ENCODE data around the gene SPTY2D1. TPM values are rescaled to one million over a fixed set of nuclear protein-coding genes. Genes with fewer than 3 reads are reported as not detected.
A peak's percentile ranks its signal among the peaks of the same experiment; 100 is the strongest.
"Not testable (repeated sequence)": the region's sequence is repeated elsewhere in the genome, so short reads cannot be mapped to it uniquely, and the experiment has no call there.

Gene SPTY2D1
- total and polyA plus RNA-seq, 2 donors: 6.5 to 10.2 TPM

- H3K27ac ChIP-seq (ENCODE audit: low read depth in 1 of 2, low read length in 1 of 2): no peak overlapping the region
- no peak overlapping the region for H3K4me3 ChIP-seq (ENCODE audit: low read length in 2 of 2)
- 31% methylated on average over 2 of the region's 2 CpGs for WGBS
- no peaks in the 10 kb centered on the region for H3K36me3 ChIP-seq (ENCODE audit: control insufficient read depth in 2 of 2, insufficient read depth in 2 of 2, low read length in 1 of 2)
- H3K9me3 ChIP-seq (ENCODE audit: control insufficient read depth in 2 of 2, insufficient read depth in 1 of 2, low read length in 1 of 2): no peaks in the 10 kb centered on the region
- no peak for DNase-seq (ENCODE audit: low read depth in 6 of 9, low spot score in 9 of 9)
- no peaks in the 10 kb centered on the region for H3K27me3 ChIP-seq (ENCODE audit: control insufficient read depth in 2 of 2, insufficient read depth in 1 of 2, low read length in 1 of 2)
- no peaks in the 10 kb centered on the region for H3K4me1 ChIP-seq (ENCODE audit: control insufficient read depth in 2 of 2, insufficient read depth in 2 of 2, low read length in 2 of 2)
These were observed 35.1 kb upstream of the SPTY2D1 start for GRCh38 chr11:18669219-18669596.

DNA sequence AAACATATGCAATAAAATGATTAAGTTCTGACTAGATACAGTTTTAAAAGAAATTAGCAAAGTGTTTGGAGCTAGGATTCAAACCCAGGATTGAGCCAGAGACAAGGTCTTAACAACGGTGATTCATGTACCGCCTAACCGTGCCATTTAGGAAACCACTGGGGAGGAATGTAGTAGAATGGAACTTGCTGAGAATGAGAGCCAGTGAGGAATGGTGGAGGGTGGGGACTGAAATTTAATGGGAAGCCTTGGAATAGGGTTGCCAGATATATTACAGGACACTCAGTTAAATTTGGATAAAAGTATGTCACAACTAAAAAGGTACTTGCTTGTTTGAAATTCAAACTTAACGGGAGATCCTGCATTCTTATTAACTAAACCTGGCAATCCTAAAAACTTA is 34.0 kb upstream of the SPTY2D1 start:
- H3K4me3 ChIP-seq (ENCODE audit: low read length in 2 of 2): no peak overlapping the region
- H3K4me1 ChIP-seq (ENCODE audit: control insufficient read depth in 2 of 2, insufficient read depth in 2 of 2, low read length in 2 of 2): no peaks in the 10 kb centered on the region
- no peaks in the 10 kb centered on the region for H3K9me3 ChIP-seq (ENCODE audit: control insufficient read depth in 2 of 2, insufficient read depth in 1 of 2, low read length in 1 of 2)
- H3K36me3 ChIP-seq (ENCODE audit: control insufficient read depth in 2 of 2, insufficient read depth in 2 of 2, low read length in 1 of 2): no peaks in the 10 kb centered on the region
- WGBS: 96% methylated on average over 4 of the region's 4 CpGs
- DNase-seq (ENCODE audit: low read depth in 6 of 9, low spot score in 9 of 9): no peak
- no peak overlapping the region for H3K27ac ChIP-seq (ENCODE audit: low read depth in 1 of 2, low read length in 1 of 2)
- no peaks in the 10 kb centered on the region for H3K27me3 ChIP-seq (ENCODE audit: control insufficient read depth in 2 of 2, insufficient read depth in 1 of 2, low read length in 1 of 2)

GRCh38 chr11:18665353-18665872 is 31.3 kb upstream of the SPTY2D1 start:
- not testable (repeated sequence) for H3K36me3 ChIP-seq (ENCODE audit: control insufficient read depth in 2 of 2, insufficient read depth in 2 of 2, low read length in 1 of 2); H3K27ac ChIP-seq (ENCODE audit: low read depth in 1 of 2, low read length in 1 of 2); H3K9me3 ChIP-seq (ENCODE audit: control insufficient read depth in 2 of 2, insufficient read depth in 1 of 2, low read length in 1 of 2); DNase-seq (ENCODE audit: low read depth in 6 of 9, low spot score in 9 of 9); H3K4me3 ChIP-seq (ENCODE audit: low read length in 2 of 2); H3K27me3 ChIP-seq (ENCODE audit: control insufficient read depth in 2 of 2, insufficient read depth in 1 of 2, low read length in 1 of 2); H3K4me1 ChIP-seq (ENCODE audit: control insufficient read depth in 2 of 2, insufficient read depth in 2 of 2, low read length in 2 of 2)
- WGBS: 92% methylated on average over 10 of the region's 10 CpGs

DNA sequence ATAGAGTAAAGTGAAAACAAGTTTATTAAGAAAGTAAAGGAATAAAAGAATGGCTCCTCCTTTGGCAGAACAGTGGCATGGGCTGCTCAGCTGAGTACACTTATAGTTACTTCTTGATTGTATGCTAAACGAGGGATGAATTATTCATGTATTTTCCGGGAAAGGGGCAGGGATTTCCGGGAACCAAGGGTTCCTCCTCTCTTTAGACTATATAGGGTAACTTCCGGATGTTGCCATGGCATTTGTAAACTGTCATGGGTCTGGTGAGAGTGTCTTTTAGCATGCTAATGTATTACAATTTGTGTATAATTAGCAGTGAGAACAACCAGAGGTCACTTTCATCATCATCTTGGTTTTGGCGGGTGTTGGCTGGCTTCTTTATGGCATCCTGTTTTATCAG is 23.5 kb upstream of the SPTY2D1 start:
- Histone ChIP-seq H3K4me1 (ENCODE audit: control insufficient read depth in 2 of 2, insufficient read depth in 2 of 2, low read length in 2 of 2) (no peaks in the 10 kb centered on the region), H3K36me3 (ENCODE audit: control insufficient read depth in 2 of 2, insufficient read depth in 2 of 2, low read length in 1 of 2) (no peaks in the 10 kb centered on the region), H3K27me3 (ENCODE audit: control insufficient read depth in 2 of 2, insufficient read depth in 1 of 2, low read length in 1 of 2) (no peaks in the 10 kb centered on the region), H3K27ac (ENCODE audit: low read depth in 1 of 2, low read length in 1 of 2) (no peak overlapping the region), H3K4me3 (ENCODE audit: low read length in 2 of 2) (no peak overlapping the region), H3K9me3 (ENCODE audit: control insufficient read depth in 2 of 2, insufficient read depth in 1 of 2, low read length in 1 of 2) (peaks cover 0 to 6% of the 10 kb centered on the region in 2 donors)
- 95% methylated on average over 5 of the region's 5 CpGs for WGBS
- no peak for DNase-seq (ENCODE audit: low read depth in 6 of 9, low spot score in 9 of 9)

DNA sequence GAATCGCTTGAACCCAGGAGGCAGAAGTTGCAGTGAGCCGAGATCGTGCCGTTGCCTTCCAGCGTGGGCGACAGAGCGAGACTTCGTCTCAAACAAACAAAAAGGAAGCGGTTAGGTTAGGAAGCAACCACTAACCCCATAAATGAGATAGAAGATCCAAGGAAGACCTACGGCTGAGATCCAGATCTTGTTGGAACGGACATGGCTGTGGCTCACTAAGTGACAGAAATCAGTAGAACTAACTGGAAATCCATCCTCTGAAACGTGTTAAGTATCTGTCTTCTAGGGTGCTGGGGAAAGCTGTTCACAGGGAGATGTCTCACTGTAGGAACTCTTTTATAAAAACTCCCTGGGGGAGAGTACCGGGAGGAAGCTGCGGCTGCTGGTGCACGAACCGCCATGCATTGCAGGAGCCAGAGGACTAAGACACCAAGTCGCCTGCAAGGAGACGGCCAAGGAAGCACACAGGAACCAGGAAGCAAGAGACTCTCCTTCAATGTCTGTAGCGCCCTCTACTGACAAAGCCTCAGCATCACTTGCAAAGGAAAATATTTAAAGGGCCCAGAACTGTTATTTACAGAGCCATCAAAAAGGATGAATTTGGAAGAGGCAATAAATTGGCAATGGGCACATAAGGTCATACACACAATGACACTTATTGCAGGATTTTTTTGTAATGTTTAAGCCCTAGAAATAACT is 16.9 kb upstream of the SPTY2D1 start:
- DNase-seq (ENCODE audit: low read depth in 6 of 9, low spot score in 9 of 9): peak in 6 of 9 donors; percentile 19 to 72 (median 41)
- 89% methylated on average over 19 of the region's 19 CpGs for whole genome bisulfite sequencing
- Histone ChIP-seq H3K27ac (ENCODE audit: low read depth in 1 of 2, low read length in 1 of 2) (no peak overlapping the region), H3K4me3 (ENCODE audit: low read length in 2 of 2) (no peak overlapping the region), H3K27me3 (ENCODE audit: control insufficient read depth in 2 of 2, insufficient read depth in 1 of 2, low read length in 1 of 2) (no peaks in the 10 kb centered on the region), H3K36me3 (ENCODE audit: control insufficient read depth in 2 of 2, insufficient read depth in 2 of 2, low read length in 1 of 2) (no peaks in the 10 kb centered on the region), H3K9me3 (ENCODE audit: control insufficient read depth in 2 of 2, insufficient read depth in 1 of 2, low read length in 1 of 2) (peaks cover 0 to 4% of the 10 kb centered on the region in 2 donors), H3K4me1 (ENCODE audit: control insufficient read depth in 2 of 2, insufficient read depth in 2 of 2, low read length in 2 of 2) (no peaks in the 10 kb centered on the region)

- Histone ChIP-seq H3K27ac (ENCODE audit: low read depth in 1 of 2, low read length in 1 of 2) (no peak overlapping the region), H3K4me3 (ENCODE audit: low read length in 2 of 2) (no peak overlapping the region), H3K27me3 (ENCODE audit: control insufficient read depth in 2 of 2, insufficient read depth in 1 of 2, low read length in 1 of 2) (no peaks in the 10 kb centered on the region), H3K9me3 (ENCODE audit: control insufficient read depth in 2 of 2, insufficient read depth in 1 of 2, low read length in 1 of 2) (peaks cover 0 to 4% of the 10 kb centered on the region in 2 donors), H3K36me3 (ENCODE audit: control insufficient read depth in 2 of 2, insufficient read depth in 2 of 2, low read length in 1 of 2) (no peaks in the 10 kb centered on the region), H3K4me1 (ENCODE audit: control insufficient read depth in 2 of 2, insufficient read depth in 2 of 2, low read length in 2 of 2) (no peaks in the 10 kb centered on the region)
- DNase-seq (ENCODE audit: low read depth in 6 of 9, low spot score in 9 of 9): no peak
- 96% methylated on average over 4 of the region's 4 CpGs for WGBS
These were observed 16.2 kb upstream of the SPTY2D1 start for GRCh38 chr11:18650353-18650752.

GRCh38 chr11:18643034-18643433 is 8.9 kb upstream of the SPTY2D1 start:
- not testable (repeated sequence) for H3K27ac ChIP-seq (ENCODE audit: low read depth in 1 of 2, low read length in 1 of 2); DNase-seq (ENCODE audit: low read depth in 6 of 9, low spot score in 9 of 9); H3K27me3 ChIP-seq (ENCODE audit: control insufficient read depth in 2 of 2, insufficient read depth in 1 of 2, low read length in 1 of 2); H3K4me1 ChIP-seq (ENCODE audit: control insufficient read depth in 2 of 2, insufficient read depth in 2 of 2, low read length in 2 of 2); H3K36me3 ChIP-seq (ENCODE audit: control insufficient read depth in 2 of 2, insufficient read depth in 2 of 2, low read length in 1 of 2); H3K4me3 ChIP-seq (ENCODE audit: low read length in 2 of 2); H3K9me3 ChIP-seq (ENCODE audit: control insufficient read depth in 2 of 2, insufficient read depth in 1 of 2, low read length in 1 of 2)
- 89% methylated on average over 4 of the region's 4 CpGs for WGBS

- Histone ChIP-seq H3K4me1 (ENCODE audit: control insufficient read depth in 2 of 2, insufficient read depth in 2 of 2, low read length in 2 of 2) (no peaks in the 10 kb centered on the region), H3K9me3 (ENCODE audit: control insufficient read depth in 2 of 2, insufficient read depth in 1 of 2, low read length in 1 of 2) (no peaks in the 10 kb centered on the region), H3K27ac (ENCODE audit: low read depth in 1 of 2, low read length in 1 of 2) (no peak overlapping the region), H3K36me3 (ENCODE audit: control insufficient read depth in 2 of 2, insufficient read depth in 2 of 2, low read length in 1 of 2) (no peaks in the 10 kb centered on the region), H3K27me3 (ENCODE audit: control insufficient read depth in 2 of 2, insufficient read depth in 1 of 2, low read length in 1 of 2) (peaks cover 0 to 5% of the 10 kb centered on the region in 2 donors), H3K4me3 (ENCODE audit: low read length in 2 of 2) (no peak overlapping the region)
- 94% methylated on average over 1 of the region's 1 CpG for WGBS
- DNase-seq (ENCODE audit: low read depth in 6 of 9, low spot score in 9 of 9): no peak
These were observed 7.5 kb upstream of the SPTY2D1 start for GRCh38 chr11:18641677-18642076.

GRCh38 chr11:18633256-18634139 is 644 bp downstream of the SPTY2D1 start:
- H3K4me1 ChIP-seq (ENCODE audit: control insufficient read depth in 2 of 2, insufficient read depth in 2 of 2, low read length in 2 of 2): peaks cover 5 to 10% of the 10 kb centered on the region in 2 donors

More at GRCh38 chr11:18633256-18634139, 644 bp downstream of the SPTY2D1 start:
- H3K9me3 ChIP-seq (ENCODE audit: control insufficient read depth in 2 of 2, insufficient read depth in 1 of 2, low read length in 1 of 2): no peaks in the 10 kb centered on the region
- H3K27me3 ChIP-seq (ENCODE audit: control insufficient read depth in 2 of 2, insufficient read depth in 1 of 2, low read length in 1 of 2): no peaks in the 10 kb centered on the region
- peak overlapping the region; percentile 74 to 80 for H3K27ac ChIP-seq (ENCODE audit: low read depth in 1 of 2, low read length in 1 of 2)
- DNase-seq (ENCODE audit: low read depth in 6 of 9, low spot score in 9 of 9): peak in 3 of 9 donors; percentile 1 to 25 (median 1)
- 11% methylated on average over 31 of the region's 31 CpGs for WGBS
- H3K4me3 ChIP-seq (ENCODE audit: low read length in 2 of 2): peak overlapping the region; percentile 67 to 72
- no peaks in the 10 kb centered on the region for H3K36me3 ChIP-seq (ENCODE audit: control insufficient read depth in 2 of 2, insufficient read depth in 2 of 2, low read length in 1 of 2)

Measured in thymus (tissue), 11 donors.